H1 (cell line): ENCODE results near the gene TBC1D22A. TPM values are rescaled to one million over a fixed set of nuclear protein-coding genes. Genes with fewer than 3 reads are reported as not detected.

Source experiments
- CTCF ChIA-PET: fragments of 300-600 bp; sonication (Branson Sonifier 250); formaldehyde crosslinking; loops from one replicate; lab custom pipeline; 2021; ENCODE audit not compliant: partially characterized antibody; lab: Charles Lee
- POLR2A ChIA-PET: fragments of 300-600 bp; sonication (Branson Sonifier 250); formaldehyde crosslinking; loops from one replicate; lab custom pipeline; 2021; ENCODE audit warnings: inconsistent platforms; ENCODE audit not compliant: partially characterized antibody; lab: Charles Lee
- DNase-seq, 2 experiments: peaks; one replicate each; pipeline versions ENCODE4 v3.0.0 to v3.0.0-alpha.2; 2010 to 2022; ENCODE audit warnings: low spot score in 2 of 2, low read depth in 1 of 2, mixed read lengths in 1 of 2
- FAIRE-seq: peaks from 2 replicates; lab custom pipeline; 2011; peaks lifted over from hg19 to GRCh38; lab: Jason Lieb, UNC
- H2AFZ ChIP-seq: 2 replicates; pipeline ENCODE4 v1.8.1; 2012; ENCODE audit warnings: low read length, inconsistent platforms
- H2AK5ac ChIP-seq: 2 replicates; pipeline ENCODE4 v1.6.1; 2013; ENCODE audit warnings: low read depth, low read length
- H2BK120ac ChIP-seq: replicated peaks from 2 replicates; pipeline ENCODE3; 2013; ENCODE audit warnings: low read depth, low read length, inconsistent platforms
- H2BK12ac ChIP-seq: 2 replicates; pipeline ENCODE4 v1.6.1; 2013; ENCODE audit warnings: low read depth, low read length
- H2BK15ac ChIP-seq: 2 replicates; pipeline ENCODE4 v1.6.1; 2013; ENCODE audit warnings: low read length
- H2BK20ac ChIP-seq: 2 replicates; pipeline ENCODE4 v1.6.1; 2013; ENCODE audit warnings: low read length
- H2BK5ac ChIP-seq: 2 replicates; pipeline ENCODE4 v1.6.1; 2013; ENCODE audit warnings: low read depth, low read length
- H3K14ac ChIP-seq: 2 replicates; pipeline ENCODE4 v1.6.1; 2013; ENCODE audit warnings: inconsistent platforms; ENCODE audit not compliant: insufficient read length
- H3K18ac ChIP-seq: 2 replicates; pipeline ENCODE4 v1.6.1; 2013; ENCODE audit warnings: low read length; ENCODE audit errors: extremely low read depth
- H3K23ac ChIP-seq: 2 replicates; pipeline ENCODE4 v1.6.1; 2013; ENCODE audit warnings: inconsistent platforms; ENCODE audit not compliant: insufficient read length
- H3K23me2 ChIP-seq: 2 replicates; pipeline ENCODE4 v1.6.1; 2013; ENCODE audit warnings: low read depth, low read length
- H3K27ac ChIP-seq: 2 replicates; pipeline ENCODE4 v1.6.1; 2011; ENCODE audit warnings: low read depth, low read length, inconsistent platforms
- H3K27me3 ChIP-seq, 4 experiments: replicated peaks in 1 of 4; 1 replicate in 1 of 4; 2 replicates in 3 of 4; pipeline versions ENCODE4 v1.6.1 to v1.8.1; 2011 to 2013; ENCODE audit warnings: low read length in 3 of 4, mild to moderate bottlenecking in 3 of 4, inconsistent platforms in 2 of 4, mixed read lengths in 2 of 4, moderate library complexity in 1 of 4; ENCODE audit not compliant: control insufficient read depth in 3 of 4, insufficient read depth in 3 of 4; ENCODE audit errors: extremely low read depth in 1 of 4
- H3K36me3 ChIP-seq, 4 experiments: 2 replicates each; pipeline versions ENCODE4 v1.6.1 to v1.8.1; 2011 to 2013; ENCODE audit warnings: mild to moderate bottlenecking in 4 of 4, low read length in 3 of 4, moderate library complexity in 2 of 4, control low read depth in 1 of 4, inconsistent platforms in 1 of 4; ENCODE audit not compliant: insufficient read depth in 4 of 4, control insufficient read depth in 2 of 4
- H3K4ac ChIP-seq: replicated peaks from 2 replicates; pipeline ENCODE3; 2013; ENCODE audit warnings: low read length, low read depth, mixed read lengths, inconsistent platforms; ENCODE audit not compliant: insufficient read length
- H3K4me1 ChIP-seq, 4 experiments: replicated peaks in 1 of 4; 1 replicate in 1 of 4; 2 replicates in 3 of 4; pipeline versions ENCODE4 v1.6.1 to v1.8.1; 2011 to 2013; ENCODE audit warnings: low read length in 3 of 4, inconsistent platforms in 2 of 4, mixed read lengths in 1 of 4; ENCODE audit not compliant: insufficient read depth in 4 of 4, control insufficient read depth in 3 of 4
- H3K4me2 ChIP-seq, 2 experiments: 2 replicates each; pipeline versions ENCODE4 v1.6.1 to v1.8.1; 2011 to 2013; ENCODE audit warnings: low read depth in 2 of 2, low read length in 2 of 2, control low read depth in 1 of 2, inconsistent platforms in 1 of 2, mild to moderate bottlenecking in 1 of 2; ENCODE audit not compliant: insufficient read depth in 1 of 2
- H3K4me3 ChIP-seq, 4 experiments: fragments of 200-600, 300-600 bp in 1 of 4; sonication (generic), shearing (Covaris generic), sonication (Bioruptor Twin) in 1 of 4; 2 replicates each; pipeline versions ENCODE4 v1.5.1 to v1.8.1; 2011 to 2016; ENCODE audit warnings: low read length in 4 of 4, low read depth in 3 of 4, control low read depth in 2 of 4, inconsistent platforms in 2 of 4, mild to moderate bottlenecking in 2 of 4, mixed read lengths in 1 of 4, moderate library complexity in 1 of 4; ENCODE audit not compliant: insufficient read depth in 2 of 4; ENCODE audit errors: extremely low read depth in 1 of 4
- H3K56ac ChIP-seq: replicated peaks from 2 replicates; pipeline ENCODE3; 2013; ENCODE audit warnings: low read depth, mild to moderate bottlenecking, mixed read lengths, low read length, inconsistent platforms; ENCODE audit not compliant: insufficient read length
- H3K79me1 ChIP-seq: 2 replicates; pipeline ENCODE4 v1.6.1; 2013; ENCODE audit warnings: low read depth, low read length, control low read depth
- H3K79me2 ChIP-seq, 2 experiments: 2 replicates each; pipeline versions ENCODE4 v1.6.1 to v1.8.1; 2012 to 2013; ENCODE audit warnings: low read length in 2 of 2, mild to moderate bottlenecking in 2 of 2, inconsistent platforms in 1 of 2; ENCODE audit not compliant: insufficient read depth in 2 of 2, control insufficient read depth in 1 of 2
- H3K9ac ChIP-seq, 4 experiments: replicated peaks in 1 of 4; 1 replicate in 1 of 4; 2 replicates in 3 of 4; pipeline versions ENCODE4 v1.6.1 to v1.8.1; 2011 to 2013; ENCODE audit warnings: low read depth in 3 of 4, low read length in 3 of 4, control low read depth in 2 of 4, mild to moderate bottlenecking in 2 of 4, moderate library complexity in 2 of 4, inconsistent platforms in 1 of 4; ENCODE audit errors: extremely low read depth in 1 of 4
- H3K9me3 ChIP-seq, 2 experiments: 2 replicates each; pipeline versions ENCODE4 v1.6.1 to v1.8.1; 2012 to 2013; ENCODE audit warnings: mild to moderate bottlenecking in 2 of 2, moderate library complexity in 2 of 2, control low read depth in 1 of 2, inconsistent platforms in 1 of 2, low read depth in 1 of 2, low read length in 1 of 2, mixed read lengths in 1 of 2; ENCODE audit not compliant: insufficient read depth in 2 of 2
- H4K20me1 ChIP-seq, 2 experiments: replicated peaks in 1 of 2; 2 replicates each; pipeline versions ENCODE3 to v1.8.1; 2011 to 2013; ENCODE audit warnings: inconsistent platforms in 2 of 2, low read length in 2 of 2, mild to moderate bottlenecking in 1 of 2; ENCODE audit not compliant: insufficient read depth in 2 of 2, control insufficient read depth in 1 of 2
- H4K5ac ChIP-seq: 2 replicates; pipeline ENCODE4 v1.6.1; 2013; ENCODE audit warnings: low read length, low read depth, mixed read lengths, inconsistent platforms; ENCODE audit not compliant: insufficient read length
- H4K8ac ChIP-seq: 2 replicates; pipeline ENCODE4 v1.8.0; 2013; ENCODE audit warnings: mild to moderate bottlenecking, moderate library complexity, low read length, inconsistent platforms; ENCODE audit not compliant: insufficient read depth; ENCODE audit errors: extremely low read depth
- H4K91ac ChIP-seq: replicated peaks from 2 replicates; pipeline ENCODE3; 2013; ENCODE audit warnings: low read length, mixed read lengths, inconsistent platforms; ENCODE audit not compliant: insufficient read length
- BRCA1 ChIP-seq: IDR thresholded peaks from 2 replicates; pipeline ENCODE4 v1.6.1; 2012; ENCODE audit warnings: low read depth, low read length, improper control_type of control experiment
- CTBP2 ChIP-seq: IDR thresholded peaks from 2 replicates; pipeline ENCODE4 v1.7.0; 2011; ENCODE audit warnings: borderline replicate concordance, mild to moderate bottlenecking, moderate library complexity, mixed read lengths, low read length; ENCODE audit not compliant: insufficient read depth, insufficient read length
- GTF2F1 ChIP-seq: IDR thresholded peaks from 2 replicates; pipeline ENCODE4 v1.6.1; 2012; ENCODE audit warnings: low read depth, low read length, improper control_type of control experiment, borderline replicate concordance
- HDAC2 ChIP-seq, 2 experiments: fragments of 300-600 bp in 1 of 2; sonication (generic) in 1 of 2; IDR thresholded peaks; 2 replicates each; pipeline ENCODE4 v1.6.1; 2011 to 2012; ENCODE audit warnings: low read depth in 2 of 2, low read length in 2 of 2, mild to moderate bottlenecking in 2 of 2, moderate library complexity in 2 of 2, borderline replicate concordance in 1 of 2, inconsistent platforms in 1 of 2
- KDM4A ChIP-seq: IDR thresholded peaks from one replicate; pipeline ENCODE4 v1.7.1; 2012; ENCODE audit warnings: low read depth, mild to moderate bottlenecking, moderate library complexity, low read length, inconsistent platforms; ENCODE audit not compliant: severe bottlenecking
- NRF1 ChIP-seq: IDR thresholded peaks from 2 replicates; pipeline ENCODE4 v1.6.1; 2011; ENCODE audit warnings: mild to moderate bottlenecking, low read depth, low read length, improper control_type of control experiment
- RAD21 ChIP-seq, 2 experiments: IDR thresholded peaks in 1 of 2; conservative IDR thresholded peaks in 1 of 2; 2 replicates each; pipeline ENCODE4 v1.6.1; 2011; ENCODE audit warnings: low read depth in 2 of 2, low read length in 2 of 2, improper control_type of control experiment in 1 of 2, inconsistent platforms in 1 of 2, mild to moderate bottlenecking in 1 of 2, moderate library complexity in 1 of 2
- RFX5 ChIP-seq: IDR thresholded peaks from 2 replicates; pipeline ENCODE4 v1.6.1; 2011; ENCODE audit warnings: low read depth, low read length, improper control_type of control experiment, borderline replicate concordance
- SIN3A ChIP-seq, 2 experiments: IDR thresholded peaks in 1 of 2; conservative IDR thresholded peaks in 1 of 2; 2 replicates each; pipeline ENCODE4 v1.6.1; 2011 to 2012; ENCODE audit warnings: low read length in 2 of 2, improper control_type of control experiment in 1 of 2, low read depth in 1 of 2, mild to moderate bottlenecking in 1 of 2
- SP2 ChIP-seq: IDR thresholded peaks from 2 replicates; pipeline ENCODE4 v1.6.1; 2012; ENCODE audit warnings: mild to moderate bottlenecking, low read length, inconsistent platforms
- TBP ChIP-seq: IDR thresholded peaks from 2 replicates; pipeline ENCODE4 v1.6.1; 2011; ENCODE audit warnings: low read depth, low read length, improper control_type of control experiment
- TCF12 ChIP-seq: IDR thresholded peaks from 2 replicates; pipeline ENCODE4 v1.6.1; 2011; ENCODE audit warnings: low read depth, mild to moderate bottlenecking, low read length
- WGBS, 2 experiments: shearing (Covaris generic) in 1 of 2; methylation state at CpG; one replicate each; pipeline versions ENCODE4 v1.1.6 to v1.1.7; 2013 to 2015; ENCODE audit warnings: low lambda C conversion rate in 2 of 2, mixed read lengths in 2 of 2, inconsistent platforms in 1 of 2, low coverage in 1 of 2, missing lambda C conversion rate in 1 of 2; ENCODE audit not compliant: insufficient replicate concordance in 2 of 2, insufficient coverage in 1 of 2, insufficient read length in 1 of 2; ENCODE audit errors: extremely low coverage in 1 of 2, missing lambda C conversion rate in 1 of 2; 5-methylcytosine and 5-hydroxymethylcytosine counted together
- polyA plus RNA-seq, 7 experiments: library from polyadenylated mRNA; depleted of rRNA in 3 of 7; stranded (reverse) in 5 of 7; unstranded in 2 of 7; fragments of >200 nt in 5 of 7; fragments of 200-250 nt in 2 of 7; gene quantifications; 1 replicate in 5 of 7; 2 replicates in 1 of 7; 4 replicates in 1 of 7; pipeline versions ENCODE4 v1.2.1 to v1.2.3, GENCODE V29; 2011 to 2013; ENCODE audit warnings: missing spikeins in 2 of 7, mixed read lengths in 2 of 7
- total RNA-seq: library from RNA; stranded (reverse); fragmentation: NEBNext Ultra II Directional; extraction: Animal tissue kit (Norgen Biotek cat#: 25700); gene quantifications from 2 replicates; pipeline ENCODE4 v1.2.1, GENCODE V29; 2021
- TF ChIP-seq, protein P1 (sequence below): IDR thresholded peaks from 2 replicates; pipeline ENCODE4 v1.6.1; 2012; ENCODE audit warnings: inconsistent platforms

Gene TBC1D22A
- total and polyA plus RNA-seq, 2 of the 8 experiments (the other 6 are each of a cell fraction or from before 2014, with no cell fraction given) = 11.9 to 18.4 TPM

DNA sequence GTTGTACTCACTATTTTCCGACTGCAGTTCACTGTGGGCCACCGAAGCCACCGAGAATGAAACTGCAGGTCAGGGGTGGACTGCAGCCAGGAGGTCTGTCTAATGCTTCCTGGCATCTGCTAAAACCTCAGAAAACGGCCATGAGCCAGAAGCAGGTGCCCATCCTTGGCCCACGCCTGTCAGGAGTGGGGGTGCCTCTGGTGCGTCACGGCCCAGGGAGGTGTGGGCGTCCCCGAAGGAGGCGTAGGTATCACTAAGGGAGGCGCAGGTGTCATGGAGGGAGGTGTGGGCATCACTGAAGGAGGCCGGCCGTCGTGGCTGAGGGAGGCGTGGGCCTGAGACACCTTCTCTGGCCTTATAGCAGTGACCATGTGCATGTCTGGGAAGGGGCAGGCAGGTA is 456.2 kb downstream of the TBC1D22A start:
- H4K20me1 ChIP-seq = no peaks in the 10 kb centered on the region
- H2BK5ac ChIP-seq = no peak overlapping the region
- no peak overlapping the region for H3K14ac ChIP-seq
- no peaks in the 10 kb centered on the region for H3K79me2 ChIP-seq
- no peaks in the 10 kb centered on the region for H3K4me1 ChIP-seq
- DNase-seq (no peak), FAIRE-seq (no peak)
- no peak overlapping the region for H3K56ac ChIP-seq
- H4K5ac ChIP-seq = no peak overlapping the region
- H3K23me2 ChIP-seq = no peaks in the 10 kb centered on the region
- no peak overlapping the region for H3K4ac ChIP-seq
- H3K27me3 ChIP-seq = no peaks in the 10 kb centered on the region
- ChIA-PET POLR2A (no interaction called here), CTCF (no interaction called here)
- no peak overlapping the region for H3K4me3 ChIP-seq
- no peaks in the 10 kb centered on the region for H3K79me1 ChIP-seq
- no peak overlapping the region for H2BK120ac ChIP-seq
- H3K36me3 ChIP-seq = no peaks in the 10 kb centered on the region
- H2BK12ac ChIP-seq = no peak overlapping the region
- 90% methylated on average over 15 of the region's 15 CpGs; no CpG with 5 or more reads in 1 of the 2 experiments for WGBS, 2 experiments
- H3K4me2 ChIP-seq = no peak overlapping the region
- H2BK20ac ChIP-seq = no peak overlapping the region
- no peak overlapping the region for H3K9ac ChIP-seq
- no peak overlapping the region for H3K27ac ChIP-seq
- H2AK5ac ChIP-seq = no peak overlapping the region
- H3K18ac ChIP-seq = no peak overlapping the region
- H2AFZ ChIP-seq = no peak overlapping the region
- H4K91ac ChIP-seq = no peak overlapping the region
- no peak overlapping the region for H2BK15ac ChIP-seq
- peaks cover 60 to 75% of the 10 kb centered on the region in 2 experiments for H3K9me3 ChIP-seq
- no peak overlapping the region for H4K8ac ChIP-seq
- H3K23ac ChIP-seq = no peak overlapping the region
- TF ChIP-seq NRF1 = no peak
- TF ChIP-seq RAD21 (IDR thresholded peaks at IDR 0.05 in 1 of 2, conservative IDR thresholded peaks at IDR 0.05 in 1 of 2; ENCODE audit: low read depth in 2 of 2, low read length in 2 of 2) = no peak
- no peak for TF ChIP-seq RFX5
- no peak for TF ChIP-seq SP2
- no peak for TF ChIP-seq BRCA1
- TF ChIP-seq CTBP2 = no peak
- TF ChIP-seq, protein P1, sequence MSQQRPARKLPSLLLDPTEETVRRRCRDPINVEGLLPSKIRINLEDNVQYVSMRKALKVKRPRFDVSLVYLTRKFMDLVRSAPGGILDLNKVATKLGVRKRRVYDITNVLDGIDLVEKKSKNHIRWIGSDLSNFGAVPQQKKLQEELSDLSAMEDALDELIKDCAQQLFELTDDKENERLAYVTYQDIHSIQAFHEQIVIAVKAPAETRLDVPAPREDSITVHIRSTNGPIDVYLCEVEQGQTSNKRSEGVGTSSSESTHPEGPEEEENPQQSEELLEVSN = no peak
- TF ChIP-seq KDM4A = no peak
- no peak for TF ChIP-seq TCF12
- no peak for TF ChIP-seq TBP
- TF ChIP-seq GTF2F1 = no peak
- TF ChIP-seq SIN3A (conservative IDR thresholded peaks at IDR 0.05 in 1 of 2, IDR thresholded peaks at IDR 0.05 in 1 of 2; ENCODE audit: low read depth in 1 of 2, low read length in 2 of 2) = no peak
- TF ChIP-seq HDAC2 (IDR thresholded peaks at IDR 0.05; ENCODE audit: borderline replicate concordance in 1 of 2, low read depth in 2 of 2, low read length in 2 of 2) = no peak
